ENCODE results near the gene PMCH. TPM values are rescaled to one million over a fixed set of nuclear protein-coding genes. Genes with fewer than 3 reads are reported as not detected.

Gene PMCH
- polyA plus RNA-seq, 1 of the 3 experiments (the other 2 are of a cell fraction): not detected

DNA sequence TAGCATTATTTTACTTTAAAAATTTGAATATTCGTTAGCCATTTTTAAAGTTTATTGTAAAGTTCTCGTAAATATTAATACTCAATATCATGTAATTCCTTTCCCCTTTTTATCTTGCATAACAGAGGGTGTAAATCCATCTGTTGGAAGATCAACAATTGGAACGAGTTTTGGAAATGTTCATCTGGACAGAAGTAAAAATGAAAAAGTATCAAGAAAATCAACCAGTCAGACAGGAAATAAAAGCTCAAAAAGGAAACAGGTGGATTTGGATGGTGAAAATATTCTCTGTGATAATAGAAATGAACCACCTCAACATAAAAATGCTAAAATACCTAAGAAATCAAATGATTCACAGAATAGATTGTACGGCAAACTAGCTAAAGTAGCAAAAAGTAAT lies 1.8 kb downstream of the PMCH start:
- H3K9me3 ChIP-seq: no peaks in the 10 kb centered on the region
- H2AFZ ChIP-seq (ENCODE audit: low read depth): no peak overlapping the region
- H3K4me2 ChIP-seq: no peak overlapping the region
- H4K20me1 ChIP-seq (ENCODE audit: insufficient read depth): no peaks in the 10 kb centered on the region
- WGBS (ENCODE audit: low lambda C conversion rate): 96% methylated on average over 4 of the region's 4 CpGs
- DNase-seq: no peak
- H3K9me2 ChIP-seq: no peaks in the 10 kb centered on the region
- H3K9ac ChIP-seq: no peak overlapping the region
- no peaks in the 10 kb centered on the region for H3K4me1 ChIP-seq (ENCODE audit: control insufficient read depth in 1 of 2, insufficient read depth in 2 of 2, low read depth in 1 of 2, low read length in 1 of 2)
- TF ChIP-seq TAF1 (IDR thresholded peaks at IDR 0.05; ENCODE audit: borderline replicate concordance, low read depth, low read length) (no peak), RFX5 (IDR thresholded peaks at IDR 0.05; ENCODE audit: low read length) (no peak), RAD21 (IDR thresholded peaks at IDR 0.05; ENCODE audit: low read length) (no peak), SMC3 (IDR thresholded peaks at IDR 0.05; ENCODE audit: low read depth, low read length) (no peak), TEAD4 (IDR thresholded peaks at IDR 0.05; ENCODE audit: borderline replicate concordance, insufficient read depth) (no peak), GABPA (IDR thresholded peaks at IDR 0.05; ENCODE audit: low read depth) (no peak), MEF2A (IDR thresholded peaks at IDR 0.05; ENCODE audit: borderline replicate concordance, low read depth) (no peak), ELF1 (IDR thresholded peaks at IDR 0.05) (no peak)
- TF ChIP-seq, protein P1, sequence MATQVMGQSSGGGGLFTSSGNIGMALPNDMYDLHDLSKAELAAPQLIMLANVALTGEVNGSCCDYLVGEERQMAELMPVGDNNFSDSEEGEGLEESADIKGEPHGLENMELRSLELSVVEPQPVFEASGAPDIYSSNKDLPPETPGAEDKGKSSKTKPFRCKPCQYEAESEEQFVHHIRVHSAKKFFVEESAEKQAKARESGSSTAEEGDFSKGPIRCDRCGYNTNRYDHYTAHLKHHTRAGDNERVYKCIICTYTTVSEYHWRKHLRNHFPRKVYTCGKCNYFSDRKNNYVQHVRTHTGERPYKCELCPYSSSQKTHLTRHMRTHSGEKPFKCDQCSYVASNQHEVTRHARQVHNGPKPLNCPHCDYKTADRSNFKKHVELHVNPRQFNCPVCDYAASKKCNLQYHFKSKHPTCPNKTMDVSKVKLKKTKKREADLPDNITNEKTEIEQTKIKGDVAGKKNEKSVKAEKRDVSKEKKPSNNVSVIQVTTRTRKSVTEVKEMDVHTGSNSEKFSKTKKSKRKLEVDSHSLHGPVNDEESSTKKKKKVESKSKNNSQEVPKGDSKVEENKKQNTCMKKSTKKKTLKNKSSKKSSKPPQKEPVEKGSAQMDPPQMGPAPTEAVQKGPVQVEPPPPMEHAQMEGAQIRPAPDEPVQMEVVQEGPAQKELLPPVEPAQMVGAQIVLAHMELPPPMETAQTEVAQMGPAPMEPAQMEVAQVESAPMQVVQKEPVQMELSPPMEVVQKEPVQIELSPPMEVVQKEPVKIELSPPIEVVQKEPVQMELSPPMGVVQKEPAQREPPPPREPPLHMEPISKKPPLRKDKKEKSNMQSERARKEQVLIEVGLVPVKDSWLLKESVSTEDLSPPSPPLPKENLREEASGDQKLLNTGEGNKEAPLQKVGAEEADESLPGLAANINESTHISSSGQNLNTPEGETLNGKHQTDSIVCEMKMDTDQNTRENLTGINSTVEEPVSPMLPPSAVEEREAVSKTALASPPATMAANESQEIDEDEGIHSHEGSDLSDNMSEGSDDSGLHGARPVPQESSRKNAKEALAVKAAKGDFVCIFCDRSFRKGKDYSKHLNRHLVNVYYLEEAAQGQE (IDR thresholded peaks at IDR 0.05; ENCODE audit: low read depth, low read length): no peak
- TF ChIP-seq, protein P2, sequence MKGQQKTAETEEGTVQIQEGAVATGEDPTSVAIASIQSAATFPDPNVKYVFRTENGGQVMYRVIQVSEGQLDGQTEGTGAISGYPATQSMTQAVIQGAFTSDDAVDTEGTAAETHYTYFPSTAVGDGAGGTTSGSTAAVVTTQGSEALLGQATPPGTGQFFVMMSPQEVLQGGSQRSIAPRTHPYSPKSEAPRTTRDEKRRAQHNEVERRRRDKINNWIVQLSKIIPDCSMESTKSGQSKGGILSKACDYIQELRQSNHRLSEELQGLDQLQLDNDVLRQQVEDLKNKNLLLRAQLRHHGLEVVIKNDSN (IDR thresholded peaks at IDR 0.05; ENCODE audit: borderline replicate concordance, low read depth): no peak
- H3K79me2 ChIP-seq (ENCODE audit: insufficient read depth): no peaks in the 10 kb centered on the region
- ChIA-PET CTCF (no interaction called here), POLR2A (no interaction called here)
- no peak overlapping the region for H3K4me3 ChIP-seq (ENCODE audit: low read depth in 2 of 2, low read length in 1 of 2)
- peaks cover 0 to 5% of the 10 kb centered on the region in 2 experiments for H3K36me3 ChIP-seq (replicated peaks in 1 of 2; ENCODE audit: control insufficient read depth in 1 of 2, insufficient read depth in 2 of 2, low read length in 1 of 2)
- H3K27me3 ChIP-seq (ENCODE audit: insufficient read depth): no peaks in the 10 kb centered on the region
- no peaks in the 10 kb centered on the region for H3F3A ChIP-seq (replicated peaks; ENCODE audit: insufficient read depth)
- H3K27ac ChIP-seq (ENCODE audit: low read depth in 2 of 2, low read length in 1 of 2): no peak overlapping the region

DNA sequence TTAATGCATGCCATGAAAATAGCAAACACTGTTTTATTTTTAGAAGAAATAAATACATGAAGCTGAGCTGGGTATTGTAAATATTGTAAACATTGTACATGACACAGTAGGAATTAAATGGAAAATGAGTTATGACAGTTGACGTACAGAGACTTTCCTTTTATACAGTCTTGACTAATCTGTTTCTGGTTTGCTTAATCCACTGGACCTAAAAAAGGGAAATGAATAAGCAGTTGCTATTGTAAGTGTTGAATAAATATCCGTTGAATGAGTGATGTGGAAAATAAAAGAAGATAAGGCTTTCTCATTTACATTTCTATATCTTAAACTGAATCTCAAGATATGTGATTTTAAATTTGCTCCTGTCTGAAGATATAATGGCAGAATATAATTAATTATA lies 15.0 kb downstream of the PMCH start:
- no peak overlapping the region for H2AFZ ChIP-seq (ENCODE audit: low read depth)
- no peaks in the 10 kb centered on the region for H3K9me3 ChIP-seq
- no peak overlapping the region for H3K4me2 ChIP-seq
- no peaks in the 10 kb centered on the region for H3K9me2 ChIP-seq
- H3K36me3 ChIP-seq (replicated peaks in 1 of 2; ENCODE audit: control insufficient read depth in 1 of 2, insufficient read depth in 2 of 2, low read length in 1 of 2): peaks cover 0 to 11% of the 10 kb centered on the region in 2 experiments
- no peaks in the 10 kb centered on the region for H3F3A ChIP-seq (replicated peaks; ENCODE audit: insufficient read depth)
- POLR2A ChIA-PET: no interaction called here
- H4K20me1 ChIP-seq (ENCODE audit: insufficient read depth): no peaks in the 10 kb centered on the region
- WGBS (ENCODE audit: low lambda C conversion rate): 95% methylated on average over 2 of the region's 2 CpGs
- no peak overlapping the region for H3K27ac ChIP-seq (ENCODE audit: low read depth in 2 of 2, low read length in 1 of 2)
- DNase-seq: no peak
- H3K4me3 ChIP-seq (ENCODE audit: low read depth in 2 of 2, low read length in 1 of 2): no peak overlapping the region
- H3K9ac ChIP-seq: no peak overlapping the region
- CTCF ChIA-PET: no interaction called here
- H3K4me1 ChIP-seq (ENCODE audit: control insufficient read depth in 1 of 2, insufficient read depth in 2 of 2, low read depth in 1 of 2, low read length in 1 of 2): no peaks in the 10 kb centered on the region
- H3K79me2 ChIP-seq (ENCODE audit: insufficient read depth): no peaks in the 10 kb centered on the region
- H3K27me3 ChIP-seq (ENCODE audit: insufficient read depth): no peaks in the 10 kb centered on the region
- TF ChIP-seq TAF1 (IDR thresholded peaks at IDR 0.05; ENCODE audit: borderline replicate concordance, low read depth, low read length) (no peak), JUND (IDR thresholded peaks at IDR 0.05) (no peak), FOSL2 (IDR thresholded peaks at IDR 0.05; ENCODE audit: borderline replicate concordance, low read depth) (no peak), EZH2phosphoT487 (IDR thresholded peaks at IDR 0.05; ENCODE audit: borderline replicate concordance, low read depth) (no peak), TCF12 (IDR thresholded peaks at IDR 0.05) (no peak)
- TF ChIP-seq, protein P2 (IDR thresholded peaks at IDR 0.05; ENCODE audit: borderline replicate concordance, low read depth): no peak
- TF ChIP-seq, protein P3, sequence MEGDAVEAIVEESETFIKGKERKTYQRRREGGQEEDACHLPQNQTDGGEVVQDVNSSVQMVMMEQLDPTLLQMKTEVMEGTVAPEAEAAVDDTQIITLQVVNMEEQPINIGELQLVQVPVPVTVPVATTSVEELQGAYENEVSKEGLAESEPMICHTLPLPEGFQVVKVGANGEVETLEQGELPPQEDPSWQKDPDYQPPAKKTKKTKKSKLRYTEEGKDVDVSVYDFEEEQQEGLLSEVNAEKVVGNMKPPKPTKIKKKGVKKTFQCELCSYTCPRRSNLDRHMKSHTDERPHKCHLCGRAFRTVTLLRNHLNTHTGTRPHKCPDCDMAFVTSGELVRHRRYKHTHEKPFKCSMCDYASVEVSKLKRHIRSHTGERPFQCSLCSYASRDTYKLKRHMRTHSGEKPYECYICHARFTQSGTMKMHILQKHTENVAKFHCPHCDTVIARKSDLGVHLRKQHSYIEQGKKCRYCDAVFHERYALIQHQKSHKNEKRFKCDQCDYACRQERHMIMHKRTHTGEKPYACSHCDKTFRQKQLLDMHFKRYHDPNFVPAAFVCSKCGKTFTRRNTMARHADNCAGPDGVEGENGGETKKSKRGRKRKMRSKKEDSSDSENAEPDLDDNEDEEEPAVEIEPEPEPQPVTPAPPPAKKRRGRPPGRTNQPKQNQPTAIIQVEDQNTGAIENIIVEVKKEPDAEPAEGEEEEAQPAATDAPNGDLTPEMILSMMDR (IDR thresholded peaks at IDR 0.05): no peak
- TF ChIP-seq, protein P4, sequence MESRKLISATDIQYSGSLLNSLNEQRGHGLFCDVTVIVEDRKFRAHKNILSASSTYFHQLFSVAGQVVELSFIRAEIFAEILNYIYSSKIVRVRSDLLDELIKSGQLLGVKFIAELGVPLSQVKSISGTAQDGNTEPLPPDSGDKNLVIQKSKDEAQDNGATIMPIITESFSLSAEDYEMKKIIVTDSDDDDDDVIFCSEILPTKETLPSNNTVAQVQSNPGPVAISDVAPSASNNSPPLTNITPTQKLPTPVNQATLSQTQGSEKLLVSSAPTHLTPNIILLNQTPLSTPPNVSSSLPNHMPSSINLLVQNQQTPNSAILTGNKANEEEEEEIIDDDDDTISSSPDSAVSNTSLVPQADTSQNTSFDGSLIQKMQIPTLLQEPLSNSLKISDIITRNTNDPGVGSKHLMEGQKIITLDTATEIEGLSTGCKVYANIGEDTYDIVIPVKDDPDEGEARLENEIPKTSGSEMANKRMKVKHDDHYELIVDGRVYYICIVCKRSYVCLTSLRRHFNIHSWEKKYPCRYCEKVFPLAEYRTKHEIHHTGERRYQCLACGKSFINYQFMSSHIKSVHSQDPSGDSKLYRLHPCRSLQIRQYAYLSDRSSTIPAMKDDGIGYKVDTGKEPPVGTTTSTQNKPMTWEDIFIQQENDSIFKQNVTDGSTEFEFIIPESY (IDR thresholded peaks at IDR 0.05; ENCODE audit: borderline replicate concordance, low read depth): no peak
- TF ChIP-seq, protein P5, sequence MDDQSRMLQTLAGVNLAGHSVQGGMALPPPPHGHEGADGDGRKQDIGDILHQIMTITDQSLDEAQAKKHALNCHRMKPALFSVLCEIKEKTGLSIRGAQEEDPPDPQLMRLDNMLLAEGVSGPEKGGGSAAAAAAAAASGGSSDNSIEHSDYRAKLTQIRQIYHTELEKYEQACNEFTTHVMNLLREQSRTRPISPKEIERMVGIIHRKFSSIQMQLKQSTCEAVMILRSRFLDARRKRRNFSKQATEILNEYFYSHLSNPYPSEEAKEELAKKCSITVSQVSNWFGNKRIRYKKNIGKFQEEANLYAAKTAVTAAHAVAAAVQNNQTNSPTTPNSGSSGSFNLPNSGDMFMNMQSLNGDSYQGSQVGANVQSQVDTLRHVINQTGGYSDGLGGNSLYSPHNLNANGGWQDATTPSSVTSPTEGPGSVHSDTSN (IDR thresholded peaks at IDR 0.05): no peak
